HepG2 (cell line): Measurements from ENCODE around the gene STUB1. TPM values are rescaled to one million over a fixed set of nuclear protein-coding genes. Genes with fewer than 3 reads are reported as not detected.

ENCODE experiments used
- AFF4 ChIP-seq: sonication (generic); formaldehyde crosslinking; IDR thresholded peaks from 2 replicates; pipeline ENCODE4 v1.4.0; 2020; ENCODE audit warnings: missing genetic modification reagents
- CHD4 ChIP-seq: fragments of 200-600 bp; sonication (generic); IDR thresholded peaks from 2 replicates; pipeline ENCODE4 v1.7.0; 2017; ENCODE audit warnings: mild to moderate bottlenecking, low read length, borderline replicate concordance
- DRAP1 ChIP-seq: IDR thresholded peaks from 2 replicates; pipeline ENCODE4 v1.6.1; 2016; ENCODE audit warnings: missing genetic modification reagents, missing compliant biosample characterization
- GATAD2A ChIP-seq: IDR thresholded peaks from 2 replicates; pipeline ENCODE4 v1.6.1; 2016
- GZF1 ChIP-seq: sonication (generic); formaldehyde crosslinking; IDR thresholded peaks from 2 replicates; pipeline ENCODE4 v1.5.1; 2020; ENCODE audit warnings: mild to moderate bottlenecking, missing genetic modification reagents
- HDAC6 ChIP-seq: fragments of 200-600 bp; sonication (generic); IDR thresholded peaks from 2 replicates; pipeline ENCODE4 v1.7.0; 2017; ENCODE audit warnings: mild to moderate bottlenecking, antibody characterized with exemption, low read length, low read depth
- HMGA1 ChIP-seq: sonication (generic); formaldehyde crosslinking; conservative IDR thresholded peaks from 2 replicates; pipeline ENCODE4 v1.4.0; 2020; ENCODE audit warnings: missing genetic modification reagents
- IKZF1 ChIP-seq: fragments of 450-650 bp; IDR thresholded peaks from 2 replicates; pipeline ENCODE4 v1.7.1; 2016
- MXD4 ChIP-seq: IDR thresholded peaks from 2 replicates; pipeline ENCODE4 v1.6.1; 2016; ENCODE audit warnings: mild to moderate bottlenecking, missing biosample characterization, missing genetic modification reagents
- SIN3A ChIP-seq: IDR thresholded peaks from 2 replicates; pipeline ENCODE4 v1.6.1; 2011; ENCODE audit warnings: low read depth, mild to moderate bottlenecking, control low read depth, low read length, borderline replicate concordance
- SRF ChIP-seq: IDR thresholded peaks from 2 replicates; pipeline ENCODE4 v1.6.1; 2011; ENCODE audit warnings: mild to moderate bottlenecking, low read depth, low read length, moderate library complexity
- SRSF1 ChIP-seq: fragments of 200-400 bp; formaldehyde crosslinking; optimal IDR thresholded peaks from 2 replicates; pipeline ENCODE3; 2017; ENCODE audit warnings: mild to moderate bottlenecking, low read depth, low read length, moderate library complexity
- ZFP1 ChIP-seq: IDR thresholded peaks from 2 replicates; pipeline ENCODE4 v1.6.1; 2016
- ZFP62 ChIP-seq: sonication (generic); formaldehyde crosslinking; IDR thresholded peaks from 2 replicates; pipeline ENCODE4 v1.4.0; 2020; ENCODE audit warnings: missing genetic modification reagents
- ZNF142 ChIP-seq: sonication (generic); formaldehyde crosslinking; IDR thresholded peaks from 2 replicates; pipeline ENCODE4 v1.4.0; 2020; ENCODE audit warnings: missing genetic modification reagents
- ZSCAN25 ChIP-seq: sonication (generic); formaldehyde crosslinking; IDR thresholded peaks from 2 replicates; pipeline ENCODE4 v1.8.0; 2022; ENCODE audit warnings: mild to moderate bottlenecking, missing genetic modification reagents
- ZSCAN30 ChIP-seq: sonication (generic); formaldehyde crosslinking; IDR thresholded peaks from 2 replicates; pipeline ENCODE4 v1.5.0; 2020; ENCODE audit warnings: mild to moderate bottlenecking, missing genetic modification reagents
- ZUFSP ChIP-seq: sonication (generic); formaldehyde crosslinking; IDR thresholded peaks from 2 replicates; pipeline ENCODE4 v1.9.0; 2021; ENCODE audit warnings: missing genetic modification reagents, mild to moderate bottlenecking, borderline replicate concordance
- polyA plus RNA-seq, 8 experiments: library from polyadenylated mRNA; depleted of rRNA in 3 of 8; stranded (reverse) in 7 of 8; unstranded in 1 of 8; fragments of >200 nt; fragmentation: Illumina TruSeq in 4 of 8; extraction: Trizol in 4 of 8; gene quantifications; 2 replicates each; pipeline versions ENCODE4 v1.2.1 to v1.2.3, GENCODE V29; 2011 to 2016; ENCODE audit warnings: low read depth in 4 of 8, missing spikeins in 1 of 8, mixed read lengths in 1 of 8; ENCODE audit not compliant: insufficient read depth in 1 of 8
- total RNA-seq, 5 experiments: library from RNA; depleted of rRNA; stranded (reverse); fragments of >200 nt; fragmentation: Illumina TruSeq; extraction: Trizol; gene quantifications; 2 replicates each; pipeline ENCODE4 v1.2.3, GENCODE V29; 2016; ENCODE audit warnings: low read depth in 1 of 5

The STUB1 gene
- total and polyA plus RNA-seq, 2 of the 13 experiments (the other 11 are each of a cell fraction or from before 2014, with no cell fraction given), result 52.9 to 78.2 TPM

- TF ChIP-seq AFF4 (CRISPR knock-in tag) (no peak), ZUFSP (CRISPR knock-in tag) (no peak), MXD4 (CRISPR knock-in tag) (no peak), SRSF1 (peak; percentile 19), ZFP62 (CRISPR knock-in tag) (no peak), HDAC6 (no peak), ZNF142 (CRISPR knock-in tag) (no peak), ZSCAN25 (CRISPR knock-in tag) (no peak), ZFP1 (CRISPR knock-in tag) (0 out of 2 replicates have a peak, but pooled peaks have one; percentile 41), ZSCAN30 (CRISPR knock-in tag) (no peak), CHD4 (no peak), HMGA1 (CRISPR knock-in tag) (no peak), GATAD2A (CRISPR knock-in tag) (peak; percentile 69), IKZF1 (no peak), GZF1 (CRISPR knock-in tag) (peak; percentile 60; the same call in 1 of the 2 replicates), DRAP1 (CRISPR knock-in tag) (no peak), SRF (no peak), SIN3A (peak; percentile 13; the same call in 1 of the 2 replicates)
Observed at GRCh38 chr16:645852-646678, 34.1 kb upstream of the STUB1 start (continued).
